Measurements from ENCODE around the gene ELP4.

ELP4 gene

GRCh38 chr11:31809541-31809856 lies 299.9 kb downstream of the ELP4 start:
- DNase-seq (ENCODE audit: low read depth in 2 of 3, low spot score in 1 of 3), result no peak

GRCh38 chr11:31809857-31810778 lies 300.6 kb downstream of the ELP4 start:
- no peak for DNase-seq (ENCODE audit: low read depth in 2 of 3, low spot score in 1 of 3)

DNA sequence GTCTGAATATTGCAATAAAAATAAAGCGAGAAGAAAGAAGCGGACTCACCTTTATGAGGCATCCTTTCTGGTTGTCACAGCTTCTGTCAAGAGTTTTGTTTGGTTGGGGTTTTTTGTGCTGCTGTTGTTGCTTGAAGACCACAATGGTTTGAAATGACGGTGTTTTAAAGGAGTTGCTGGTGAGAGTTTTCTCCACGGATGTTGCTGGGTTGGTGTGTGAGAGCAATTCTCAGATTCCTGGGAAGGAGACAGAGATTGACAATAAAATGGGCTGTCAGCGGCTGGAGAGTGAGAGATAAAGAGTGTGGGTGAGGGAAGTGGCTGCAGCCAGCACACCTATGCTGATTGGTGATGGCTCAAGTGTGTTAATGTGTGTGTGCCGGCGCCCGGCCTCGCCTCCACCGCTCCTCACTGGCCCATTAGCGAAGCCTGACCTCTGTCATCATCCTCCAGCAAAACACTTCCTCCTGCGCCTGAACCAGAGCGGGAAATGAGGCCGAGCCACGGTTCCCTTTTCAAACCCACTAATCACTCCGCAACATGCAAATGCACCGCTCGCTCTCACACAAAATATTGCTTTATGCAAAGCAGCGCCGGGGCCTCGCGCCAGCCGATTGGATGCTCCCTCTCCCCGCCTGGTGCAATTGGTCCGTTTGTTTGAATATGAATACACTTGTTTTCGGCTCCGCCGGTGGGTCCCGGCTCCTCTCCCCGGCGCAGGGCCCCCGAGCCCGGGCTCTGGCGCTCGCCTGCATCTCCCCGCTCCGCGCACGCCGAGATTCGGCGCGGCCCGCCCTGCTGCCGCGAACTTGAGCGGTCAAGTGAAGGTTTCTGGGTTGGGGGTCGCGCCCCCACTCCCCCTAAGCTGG lies 301.4 kb downstream of the ELP4 start, which contains the start of gene PAX6:
PAX6 (minus strand) TSS at position 544 of the 869 bp plus-strand sequence. CDS start 4,911 bp downstream, outside the sequence.
- peak in 1 of 3 donors; percentile 24 for DNase-seq (ENCODE audit: low read depth in 2 of 3, low spot score in 1 of 3)

DNA sequence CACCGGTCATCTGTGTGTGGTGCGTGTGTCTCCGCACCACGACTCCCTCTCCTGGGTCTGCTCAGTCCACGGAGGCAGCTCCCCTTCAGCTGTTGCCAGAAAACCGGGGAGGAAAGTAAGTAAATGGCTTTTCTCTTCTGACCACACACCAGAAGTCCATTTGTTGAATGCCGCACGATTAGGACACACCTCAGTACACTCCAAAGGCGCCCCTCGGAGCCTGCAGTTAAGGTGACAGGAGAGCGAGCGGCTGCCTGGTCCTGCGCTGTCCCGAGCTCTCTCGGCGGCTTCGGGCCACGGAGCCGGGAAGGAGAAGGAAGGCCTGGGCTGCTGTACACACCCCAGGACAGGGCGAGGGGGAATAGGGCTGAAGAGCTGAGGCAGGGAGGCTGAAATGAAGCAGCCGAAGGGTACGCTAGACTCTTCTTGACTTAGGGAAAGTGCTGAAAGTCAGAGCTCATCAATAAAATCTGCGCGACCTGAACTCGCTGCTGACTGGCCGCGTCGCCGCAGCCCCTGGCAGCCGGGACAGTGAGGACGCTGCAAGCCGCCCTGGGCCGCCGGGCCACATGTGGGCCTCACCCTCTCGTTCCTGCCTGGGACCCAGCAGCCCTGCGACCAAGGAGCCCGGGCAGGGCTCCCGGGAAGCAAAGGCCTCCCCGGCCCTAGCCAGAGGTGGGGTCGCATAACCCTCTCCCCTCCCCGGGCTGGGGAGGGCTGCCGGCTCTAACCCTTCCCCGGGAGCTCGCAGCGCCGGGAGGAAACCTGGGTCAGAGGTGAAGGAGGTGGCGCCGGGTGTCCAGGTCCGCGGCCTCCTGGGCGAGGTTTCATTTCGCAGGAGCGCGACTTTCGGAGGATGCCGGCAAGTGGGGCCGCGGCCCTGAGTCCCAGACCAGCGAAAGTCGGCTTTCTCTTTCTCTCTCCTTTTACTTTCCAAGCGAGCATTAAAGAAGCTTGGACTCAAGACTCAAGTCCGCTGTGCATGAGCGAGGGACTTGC lies 303.1 kb downstream of the ELP4 start:
- no peak for DNase-seq (ENCODE audit: low read depth in 2 of 3, low spot score in 1 of 3)

DNA sequence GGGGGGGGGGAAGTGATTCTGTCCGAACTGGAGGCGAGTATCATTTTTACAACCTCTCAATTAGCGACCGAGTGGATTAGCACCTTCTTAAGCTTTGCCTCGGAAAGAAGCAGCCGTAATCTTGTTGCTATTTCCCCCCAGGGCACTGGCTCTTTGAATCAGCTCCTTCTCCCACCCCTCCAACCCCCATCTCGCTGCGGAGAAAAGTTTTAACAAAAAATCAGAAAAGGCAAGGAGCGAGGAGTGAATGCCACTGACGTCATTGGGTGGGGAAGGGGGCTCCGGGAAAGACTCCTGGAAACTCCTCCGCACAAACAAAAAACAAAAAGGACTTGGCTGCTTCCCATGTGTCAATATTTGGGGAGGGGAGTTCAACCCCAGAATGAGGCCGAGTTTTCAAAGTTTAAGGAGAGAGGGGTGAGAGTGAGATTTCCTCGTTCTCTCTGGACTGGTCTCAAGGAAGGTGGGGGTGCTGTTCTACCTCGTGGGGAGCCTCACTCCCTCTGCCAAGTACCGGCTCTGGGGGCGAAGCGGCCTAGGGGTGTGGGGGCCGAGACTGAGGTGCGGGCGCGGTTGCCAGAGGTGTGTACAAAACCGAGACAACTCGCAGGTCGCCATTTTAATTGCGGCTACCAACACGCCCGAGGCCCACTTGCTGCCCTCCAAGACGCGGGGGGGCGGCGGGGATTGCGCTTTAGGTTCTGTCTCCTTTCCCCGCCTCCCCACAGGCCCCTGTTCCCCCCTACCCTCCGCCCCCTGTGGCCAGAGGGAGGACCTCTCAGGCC lies 304.0 kb downstream of the ELP4 start:
- DNase-seq (ENCODE audit: low read depth in 2 of 3, low spot score in 1 of 3), result no peak

- DNase-seq (ENCODE audit: low read depth in 2 of 3, low spot score in 1 of 3), result no peak
Measured at GRCh38 chr11:31814176-31814868, 304.8 kb downstream of the ELP4 start.

DNA sequence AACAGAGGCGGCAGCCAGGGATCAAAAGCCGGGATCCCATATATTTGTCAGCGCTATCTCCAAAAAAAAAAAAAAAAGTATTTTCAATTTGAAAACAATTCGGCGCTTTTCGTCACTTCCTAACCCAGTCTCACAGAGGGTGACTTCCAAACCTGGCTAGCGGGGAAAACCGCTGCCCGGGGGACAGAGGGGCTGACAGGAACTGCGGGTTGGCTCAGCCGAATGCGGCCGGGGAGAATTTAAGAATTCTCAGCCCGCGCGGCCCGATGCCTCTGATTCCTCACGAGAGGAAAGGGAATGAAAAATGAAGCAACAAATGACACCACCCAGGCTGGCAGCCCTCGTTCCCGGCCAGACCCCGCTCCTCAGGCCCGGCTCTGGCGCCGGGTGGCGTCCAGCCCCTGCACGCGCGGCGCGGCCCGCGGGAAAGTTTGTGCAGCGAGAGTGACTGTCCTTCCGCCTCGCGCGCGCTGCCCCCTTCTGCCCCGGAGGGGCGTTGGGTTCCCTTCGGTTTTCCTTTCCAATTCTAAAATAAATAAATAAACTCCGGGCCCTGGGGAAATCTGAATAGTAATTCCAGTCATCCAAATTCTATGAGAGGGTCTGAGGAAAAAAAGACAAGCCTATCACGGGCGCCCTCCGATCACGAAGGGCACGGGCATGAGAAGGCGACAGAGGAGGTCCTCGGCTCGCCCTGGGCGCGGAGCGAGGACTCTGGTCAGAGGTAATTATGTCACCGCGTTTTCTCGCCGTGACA lies 306.3 kb downstream of the ELP4 start:
- DNase-seq (ENCODE audit: low read depth in 2 of 3, low spot score in 1 of 3), result no peak

DNA sequence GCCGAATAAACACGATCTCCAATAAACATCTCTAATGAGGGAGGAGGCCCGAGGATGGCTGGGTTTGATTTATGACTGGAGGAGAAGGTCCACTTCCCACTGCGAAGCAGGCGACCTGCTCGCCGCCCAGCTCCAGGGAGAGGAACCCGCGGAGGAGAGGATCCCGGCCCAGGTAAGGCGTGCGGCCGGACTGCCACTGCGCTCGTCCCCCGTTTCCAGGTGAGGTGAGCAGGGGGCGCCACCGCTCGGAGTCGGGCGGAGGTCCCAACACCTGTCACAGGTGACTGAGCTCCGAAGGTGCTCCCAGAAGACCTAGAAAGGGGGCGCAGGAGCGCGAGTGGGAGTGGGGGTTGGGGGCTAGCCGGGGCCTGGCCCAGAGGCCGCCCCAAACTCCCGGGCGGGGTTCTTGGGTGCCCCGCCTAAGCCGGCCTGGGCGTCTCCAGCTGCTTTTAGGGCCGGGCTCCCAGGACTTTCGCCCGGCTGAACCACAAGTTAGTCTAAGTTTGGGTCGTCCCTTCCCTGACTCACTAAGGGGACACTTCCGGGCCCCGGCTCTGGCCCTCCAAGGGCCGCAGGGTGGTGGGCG lies 307.0 kb downstream of the ELP4 start:
- DNase-seq (ENCODE audit: low read depth in 2 of 3, low spot score in 1 of 3), result no peak

- DNase-seq (ENCODE audit: low read depth in 2 of 3, low spot score in 1 of 3), result no peak
Measured at GRCh38 chr11:31817054-31817620, 307.6 kb downstream of the ELP4 start.

- DNase-seq (ENCODE audit: low read depth in 2 of 3, low spot score in 1 of 3), result no peak
Measured at GRCh38 chr11:31817621-31818424, 308.3 kb downstream of the ELP4 start.

DNA sequence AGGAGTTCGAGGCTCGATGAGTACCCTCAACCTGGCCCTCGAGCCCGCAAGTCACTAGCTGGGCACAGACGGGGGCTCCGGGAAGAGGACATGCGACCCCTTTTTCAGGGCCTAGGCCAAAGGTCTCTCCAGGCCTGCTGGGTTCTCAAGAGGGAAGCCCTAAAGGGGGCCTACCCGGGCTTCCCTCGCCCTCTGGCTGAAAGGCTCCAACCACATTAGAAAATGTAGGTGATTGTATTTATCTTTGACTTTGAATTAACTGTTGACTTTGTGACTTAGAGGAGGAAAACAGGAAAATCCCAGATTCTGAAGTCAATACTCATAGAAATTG lies 308.8 kb downstream of the ELP4 start:
- DNase-seq (ENCODE audit: low read depth in 2 of 3, low spot score in 1 of 3), result no peak

DNA sequence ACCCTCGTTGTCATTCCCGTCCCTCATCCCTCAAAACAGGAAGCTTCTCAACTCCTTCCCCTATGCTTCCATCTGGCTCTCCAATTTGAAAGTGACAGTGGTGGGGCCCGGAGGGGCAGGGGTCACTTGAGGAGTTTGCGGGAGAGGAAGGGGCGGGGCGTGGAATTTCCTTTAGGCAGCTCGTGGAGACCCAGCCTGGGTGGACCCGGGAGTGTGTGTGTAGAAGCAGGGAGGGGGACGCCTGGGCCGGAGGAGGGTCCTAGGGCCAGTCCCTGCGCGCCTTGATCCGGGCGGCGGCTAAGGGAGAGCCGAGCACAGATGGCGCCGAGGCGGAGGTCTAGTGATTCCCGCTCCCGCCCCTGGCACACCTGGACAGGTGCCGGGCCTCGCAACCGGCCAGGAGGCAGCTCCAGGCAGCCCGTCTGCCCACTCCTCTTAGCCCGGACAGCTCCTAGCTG lies 309.3 kb downstream of the ELP4 start:
- no peak for DNase-seq (ENCODE audit: low read depth in 2 of 3, low spot score in 1 of 3)

DNA sequence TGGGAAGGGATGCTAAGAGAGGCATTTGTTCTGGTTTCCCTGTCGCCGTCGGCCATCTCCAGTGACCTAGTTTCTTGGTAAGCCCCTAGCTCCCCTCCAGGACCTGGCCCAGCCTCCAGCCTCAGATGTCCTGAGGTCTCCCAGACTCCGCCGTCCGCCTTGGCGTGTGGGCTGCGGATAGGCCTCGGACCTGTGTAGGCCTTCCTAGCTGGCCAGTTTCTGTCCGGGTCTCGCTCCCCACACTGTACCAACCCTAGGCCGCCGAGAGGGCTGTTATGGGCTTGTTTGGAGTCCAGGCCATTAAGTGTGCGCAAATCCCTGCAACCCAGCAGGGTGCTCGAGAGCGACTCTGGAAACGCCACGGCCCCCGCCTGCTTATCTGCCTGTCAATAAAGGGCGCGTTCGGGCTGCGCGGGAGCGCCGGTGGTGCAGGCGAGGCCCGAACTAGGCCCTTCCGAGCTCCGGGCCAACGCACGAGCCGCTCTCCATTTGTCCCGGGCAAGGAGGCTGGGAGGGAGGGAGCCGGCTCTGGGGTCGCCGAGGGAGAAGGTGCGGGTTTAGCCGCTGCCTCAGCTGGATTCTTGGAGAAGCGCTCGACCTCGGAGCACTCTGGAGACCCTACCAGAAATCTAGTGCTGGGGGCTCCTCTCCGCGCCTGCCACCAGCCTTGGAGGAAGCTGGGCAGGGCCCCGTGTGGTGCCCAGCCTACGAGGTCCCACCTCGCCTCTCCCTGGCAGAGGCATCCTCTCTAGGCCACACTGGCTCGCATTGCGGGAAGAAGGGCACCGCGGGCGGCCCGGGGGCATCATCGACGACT lies 310.3 kb downstream of the ELP4 start:
- no peak for DNase-seq (ENCODE audit: low read depth in 2 of 3, low spot score in 1 of 3)

GRCh38 chr11:31820438-31820818 lies 310.9 kb downstream of the ELP4 start:
- DNase-seq (ENCODE audit: low read depth in 2 of 3, low spot score in 1 of 3), result no peak

- DNase-seq (ENCODE audit: low read depth in 2 of 3, low spot score in 1 of 3), result no peak
Measured at GRCh38 chr11:31821235-31821764, 311.7 kb downstream of the ELP4 start.

GRCh38 chr11:31821766-31822165 lies 312.2 kb downstream of the ELP4 start:
- no peak for DNase-seq (ENCODE audit: low read depth in 2 of 3, low spot score in 1 of 3)
